ENCODE measurements around the gene STYK1.
"Not testable (repeated sequence)": the region's sequence is repeated elsewhere in the genome, so short reads cannot be mapped to it uniquely, and the experiment has no call there.

Gene STYK1

DNA sequence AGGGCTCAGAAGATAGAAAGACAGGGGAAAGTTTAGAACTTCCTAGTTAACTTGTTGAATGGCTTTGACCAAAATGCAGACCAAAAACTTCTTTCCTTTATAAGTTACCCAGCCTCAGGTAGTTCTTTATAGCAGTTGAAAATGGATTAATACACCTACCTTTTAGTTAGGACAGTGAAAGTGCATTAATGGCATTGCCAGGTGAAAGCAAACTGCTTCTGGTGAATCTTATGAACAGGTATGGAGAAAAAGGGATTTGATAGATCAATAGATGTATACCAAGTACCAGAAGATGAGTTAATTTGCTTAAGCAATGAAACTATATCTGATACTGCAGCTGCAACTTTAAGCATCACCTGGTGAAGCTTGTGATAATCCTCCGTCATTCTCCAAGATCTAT, 14.2 kb upstream of the STYK1 start:
- DNase-seq: no peak

DNA sequence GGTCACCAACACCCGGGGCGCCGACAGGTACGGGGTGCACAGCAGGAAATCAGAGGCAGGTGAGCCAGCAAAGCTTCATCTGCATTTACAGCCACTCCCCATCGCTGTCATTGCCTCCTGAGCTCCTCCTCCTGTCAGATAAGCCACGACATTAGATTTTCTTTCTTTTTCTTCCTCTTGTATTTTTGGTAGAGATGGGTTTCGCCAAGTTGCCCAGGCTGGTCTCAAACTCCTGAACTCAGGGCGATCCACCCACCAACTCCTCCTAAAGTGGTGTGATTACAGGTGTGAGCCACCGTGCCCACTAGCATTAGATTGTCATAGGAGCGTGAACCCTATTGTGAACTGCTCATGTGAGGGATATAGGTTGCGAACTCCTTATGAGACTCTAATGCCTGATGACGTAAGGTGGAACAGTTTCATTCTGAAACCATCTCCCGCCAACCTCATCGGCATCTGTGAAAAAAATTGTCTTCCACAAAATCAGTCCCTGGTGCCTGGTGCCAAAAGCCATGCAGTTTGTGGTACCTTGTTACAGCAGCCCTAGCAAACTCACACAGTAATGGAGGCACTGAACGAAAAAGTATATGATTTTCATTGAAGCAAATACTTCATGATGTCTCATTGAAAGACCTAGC, 1.5 kb downstream of the STYK1 start:
- DNase-seq: peak; percentile 36

DNA sequence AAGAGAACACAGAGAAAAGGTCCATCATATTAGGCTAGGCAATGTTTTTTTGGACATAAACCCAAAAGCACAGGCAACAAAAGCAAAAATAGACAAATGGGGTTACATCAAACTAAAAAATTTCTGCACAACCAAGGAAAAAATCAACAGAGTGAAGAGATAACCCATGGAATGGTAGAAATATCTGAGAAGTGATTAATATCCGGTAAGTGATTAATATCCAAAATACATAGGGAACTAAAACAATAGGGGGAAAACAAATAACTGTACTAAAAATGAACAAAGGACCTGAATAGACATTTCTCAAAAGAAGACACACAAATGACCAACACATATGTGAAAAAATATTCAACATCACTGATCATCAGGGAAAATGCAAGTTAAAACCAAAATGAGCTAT, 4.3 kb downstream of the STYK1 start:
- DNase-seq: no peak

DNA sequence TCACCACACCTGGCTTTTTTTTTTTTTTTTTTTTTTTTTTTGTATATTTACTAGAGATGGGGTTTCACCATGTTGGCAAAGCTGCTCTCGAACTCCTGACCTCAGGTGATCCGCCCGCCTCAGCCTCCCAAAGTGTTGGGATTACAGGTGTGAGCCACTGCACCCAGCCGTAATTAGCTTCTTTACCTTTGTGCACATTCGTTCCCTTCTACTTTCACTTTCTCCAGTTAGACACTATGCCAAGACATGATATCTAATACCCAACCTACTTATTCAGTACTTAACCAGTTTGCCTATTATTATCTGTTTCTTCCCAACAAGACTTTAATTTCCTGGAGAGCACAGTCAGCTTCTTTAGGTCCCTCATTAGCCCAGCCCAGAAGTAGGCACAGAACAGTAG, 5.3 kb downstream of the STYK1 start:
- DNase-seq: peak; percentile 27

- no peak for DNase-seq
Measured at GRCh38 chr12:10667581-10667980, 6.3 kb downstream of the STYK1 start.

GRCh38 chr12:10664499-10664898, 9.4 kb downstream of the STYK1 start:
- no peak for DNase-seq

DNA sequence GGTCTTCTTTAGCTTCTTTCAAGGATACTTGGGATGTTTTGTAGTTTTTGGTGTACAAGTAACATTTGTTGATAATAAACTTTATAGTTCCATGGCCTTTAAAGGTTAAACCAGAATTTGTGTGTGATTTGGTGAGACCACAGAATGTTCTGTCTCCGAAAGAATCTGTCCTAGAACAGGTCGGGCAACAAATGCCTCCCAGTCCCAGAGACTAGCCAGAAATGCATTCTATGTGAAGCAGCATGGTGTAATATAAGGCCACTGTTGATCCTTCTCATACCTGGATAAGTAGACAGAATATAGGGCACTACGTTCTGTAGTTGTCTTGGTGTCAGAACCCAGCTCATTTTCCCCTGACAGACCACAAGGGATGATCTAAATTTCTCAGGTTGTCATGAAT, 10.0 kb downstream of the STYK1 start:
- no peak for DNase-seq

DNA sequence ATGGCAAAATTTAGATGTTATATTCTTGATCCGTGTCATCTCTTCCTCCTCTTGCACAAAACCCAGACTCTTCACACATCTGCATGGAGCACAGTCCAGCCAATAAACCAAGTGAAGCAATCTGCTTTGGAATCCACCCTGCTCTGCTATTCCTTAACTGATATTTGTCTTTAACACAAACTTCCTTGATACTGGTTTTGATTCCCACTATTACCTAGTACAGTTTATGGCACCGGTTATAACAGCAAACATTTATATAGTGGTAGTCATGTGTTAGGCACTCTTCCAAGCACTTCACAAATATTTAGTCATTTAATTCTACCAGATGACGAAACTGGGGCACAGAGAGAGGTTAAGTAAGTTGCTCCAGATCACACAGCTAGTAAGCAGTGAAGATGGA, 12.5 kb downstream of the STYK1 start:
- peak; percentile 2 for DNase-seq

DNA sequence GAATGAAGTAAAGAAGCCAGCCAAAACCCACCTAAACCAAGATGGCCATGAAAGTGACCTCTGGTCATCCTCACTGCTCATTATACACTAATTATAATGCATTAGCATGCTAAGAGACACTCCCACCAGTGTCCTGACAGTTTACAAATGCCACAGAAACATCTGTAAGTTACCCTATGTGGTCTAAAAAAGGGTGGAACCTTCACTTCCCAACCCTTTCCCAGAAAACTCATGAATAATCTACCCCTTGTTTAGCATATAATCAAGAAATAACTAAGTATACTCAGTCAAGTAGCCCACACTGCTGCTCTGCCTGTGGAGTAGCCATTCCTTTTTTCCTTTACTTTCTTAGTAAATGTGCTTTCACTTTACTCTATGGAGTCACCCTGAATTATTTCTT, 19.8 kb downstream of the STYK1 start:
- no peak for DNase-seq

GRCh38 chr12:10652192-10652591, 21.7 kb downstream of the STYK1 start:
- no peak for DNase-seq

GRCh38 chr12:10646576-10646975, 27.3 kb downstream of the STYK1 start:
- not testable (repeated sequence) for DNase-seq

DNA sequence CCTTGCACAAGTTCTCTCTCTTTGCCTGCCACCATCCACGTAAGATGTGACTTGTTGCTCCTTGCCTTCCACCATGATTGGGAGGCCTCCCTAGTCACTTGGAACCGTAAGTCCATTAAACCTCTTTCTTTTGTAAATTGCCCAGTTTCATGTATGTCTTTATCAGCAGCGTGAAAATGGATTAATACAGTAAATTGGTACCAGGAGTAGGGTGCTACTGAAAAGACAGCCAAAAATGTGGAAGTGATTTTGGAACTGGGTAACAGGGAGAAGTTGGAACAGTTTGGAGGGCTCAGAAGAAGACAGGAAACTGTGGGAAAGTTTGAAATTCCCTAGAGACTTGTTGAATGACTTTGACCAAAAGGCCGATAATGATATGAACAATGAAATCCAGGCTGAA, 27.9 kb downstream of the STYK1 start:
- DNase-seq: no peak

- no peak for DNase-seq
Measured at GRCh38 chr12:10641735-10642500, 31.9 kb downstream of the STYK1 start.

DNA sequence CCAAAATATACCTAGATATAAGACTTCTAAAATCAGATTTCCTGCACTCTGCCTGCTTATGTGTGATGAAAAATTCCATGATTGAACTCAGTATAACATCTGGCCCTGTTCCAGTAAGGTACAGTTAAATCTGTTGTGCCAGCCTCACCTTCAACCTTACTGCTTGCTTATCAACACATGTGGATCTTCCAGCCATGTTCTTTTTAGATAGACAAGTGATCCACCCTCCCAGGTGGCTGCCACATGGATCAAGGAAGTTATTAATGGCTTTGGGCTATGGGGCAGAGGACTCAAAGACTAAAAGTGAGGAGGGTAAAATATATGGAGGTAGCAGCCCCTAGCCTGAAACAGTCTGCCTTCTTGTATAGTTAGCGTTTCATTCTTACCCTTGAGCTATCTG, 35.1 kb downstream of the STYK1 start:
- DNase-seq: no peak

DNA sequence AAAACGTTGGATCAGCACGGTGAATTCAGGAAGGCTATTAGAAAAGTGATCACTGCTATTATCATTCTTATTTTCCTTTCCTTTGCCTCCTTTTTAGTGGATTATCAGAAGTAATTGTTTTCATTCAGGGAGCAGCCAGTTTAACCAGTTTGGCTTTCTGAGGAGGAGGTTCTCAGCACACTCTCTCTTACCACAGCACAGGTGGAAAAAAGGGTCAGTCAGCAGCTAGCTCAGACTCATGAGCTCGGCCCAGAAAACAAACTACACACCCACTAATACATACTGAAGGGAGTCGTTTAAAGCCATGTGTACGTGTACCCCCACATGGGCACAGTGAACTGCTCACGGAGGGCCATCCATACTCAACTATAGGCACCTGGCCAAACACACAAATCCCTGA, 37.2 kb downstream of the STYK1 start:
- no peak for DNase-seq

DNA sequence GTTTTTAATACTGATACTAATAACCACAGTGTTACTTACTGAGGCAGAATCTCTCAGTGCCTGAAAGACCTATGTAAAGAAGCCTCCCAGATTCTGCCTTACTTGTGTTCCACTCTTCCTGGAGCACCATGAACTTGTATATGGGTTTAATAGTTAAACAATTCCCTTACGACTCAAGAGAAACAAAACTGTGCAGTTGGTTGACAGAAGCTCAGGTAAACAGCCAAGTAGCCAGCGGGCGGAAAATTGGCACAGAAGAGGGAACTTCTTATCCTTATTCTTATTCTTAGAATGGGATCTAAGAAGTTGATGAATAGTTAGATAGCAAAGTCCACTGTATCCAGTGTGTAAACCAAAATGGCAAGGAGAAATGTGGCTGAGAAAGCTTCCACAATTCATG, 37.7 kb downstream of the STYK1 start:
- no peak for DNase-seq

GRCh38 chr12:10635306-10635705, 38.5 kb downstream of the STYK1 start:
- no peak for DNase-seq

GRCh38 chr12:10634427-10634826, 39.4 kb downstream of the STYK1 start:
- no peak for DNase-seq

DNA sequence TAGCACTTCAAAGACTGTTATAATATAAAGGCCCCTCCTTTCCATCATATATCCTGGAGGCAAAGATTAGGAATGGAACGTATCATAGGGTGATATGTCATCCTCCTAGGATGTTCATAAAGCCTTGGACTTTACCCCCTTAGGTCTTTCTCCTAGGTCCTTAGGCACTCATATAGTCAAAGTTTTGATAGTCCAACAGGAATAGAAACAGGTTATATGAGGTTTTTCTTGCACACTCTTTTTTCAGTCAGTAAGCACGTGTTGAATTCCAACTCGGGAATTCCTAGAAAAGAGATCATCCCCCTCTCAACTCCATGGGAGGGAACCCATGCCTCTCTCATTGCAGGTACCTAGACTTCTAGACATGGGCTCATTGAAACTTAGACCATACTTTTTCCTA, 40.3 kb downstream of the STYK1 start:
- DNase-seq: no peak

DNA sequence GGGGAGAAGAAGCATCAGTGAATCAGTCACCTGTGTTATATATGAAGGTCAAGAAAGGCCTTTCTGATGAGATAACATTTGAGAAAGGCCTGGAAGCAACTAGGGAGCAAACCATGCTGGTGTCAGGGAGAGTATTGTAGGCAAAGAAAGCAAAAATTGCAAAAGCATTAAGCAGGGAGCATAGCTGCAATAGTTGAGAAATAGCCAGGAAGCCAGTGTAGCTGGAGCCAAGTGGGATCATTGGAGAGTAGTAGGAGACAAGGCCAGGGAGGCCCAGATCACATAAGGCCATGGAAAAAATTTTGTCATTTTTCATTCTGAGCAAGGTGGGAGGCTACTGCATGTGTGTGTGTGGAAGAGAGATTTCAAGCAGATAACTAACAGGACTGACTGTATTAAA, 41.6 kb downstream of the STYK1 start:
- DNase-seq: no peak

DNA sequence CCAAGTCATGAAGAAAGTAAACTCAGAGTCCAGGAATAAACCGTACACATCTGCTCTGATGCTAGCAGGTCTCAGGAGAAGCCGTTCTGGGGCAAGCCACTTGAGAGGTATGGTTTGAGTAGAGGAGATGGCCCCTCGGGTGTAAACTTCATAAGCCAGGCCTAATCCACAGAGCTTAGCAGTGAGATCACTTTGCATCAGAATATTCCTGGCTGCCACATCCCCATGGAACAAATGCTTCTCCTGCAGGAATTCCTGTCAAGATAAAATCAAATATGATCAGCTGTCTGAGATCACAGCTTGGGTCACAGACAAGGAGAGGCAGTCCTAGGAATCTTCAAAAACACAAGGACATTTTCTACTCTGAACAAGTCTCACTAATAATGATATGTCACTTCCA, 49.2 kb downstream of the STYK1 start:
- no peak for DNase-seq

GRCh38 chr12:10623131-10623530, 50.7 kb downstream of the STYK1 start:
- DNase-seq: no peak

- no peak for DNase-seq
Measured at GRCh38 chr12:10621278-10621677, 52.6 kb downstream of the STYK1 start.

GRCh38 chr12:10620078-10620779, 53.6 kb downstream of the STYK1 start:
- DNase-seq: no peak

Measured in NCI-H2029 (cell line).